Measurements from ENCODE around the gene MOB3C.

GRCh38 chr1:46596846-46597245 is 19.8 kb downstream of the MOB3C start:
- TF ChIP-seq POLR2A (IDR thresholded peaks at IDR 0.05; ENCODE audit: low read depth, low read length) (no peak), POLR2AphosphoS5 (IDR thresholded peaks at IDR 0.05; ENCODE audit: low read depth, low read length) (no peak)
